ENCODE data around the gene RPS2. TPM values are rescaled to one million over a fixed set of nuclear protein-coding genes. Genes with fewer than 3 reads are reported as not detected.

Gene RPS2
- 110 and 121 TPM in 2 replicates for polyA plus RNA-seq

GRCh38 chr16:1964506-1965395 is at the start of gene RPS2:
Gene RPS2, minus strand, starts transcription at chr16:1964826. Its CDS starts 201 bp downstream, at chr16:1964625.

DNA sequence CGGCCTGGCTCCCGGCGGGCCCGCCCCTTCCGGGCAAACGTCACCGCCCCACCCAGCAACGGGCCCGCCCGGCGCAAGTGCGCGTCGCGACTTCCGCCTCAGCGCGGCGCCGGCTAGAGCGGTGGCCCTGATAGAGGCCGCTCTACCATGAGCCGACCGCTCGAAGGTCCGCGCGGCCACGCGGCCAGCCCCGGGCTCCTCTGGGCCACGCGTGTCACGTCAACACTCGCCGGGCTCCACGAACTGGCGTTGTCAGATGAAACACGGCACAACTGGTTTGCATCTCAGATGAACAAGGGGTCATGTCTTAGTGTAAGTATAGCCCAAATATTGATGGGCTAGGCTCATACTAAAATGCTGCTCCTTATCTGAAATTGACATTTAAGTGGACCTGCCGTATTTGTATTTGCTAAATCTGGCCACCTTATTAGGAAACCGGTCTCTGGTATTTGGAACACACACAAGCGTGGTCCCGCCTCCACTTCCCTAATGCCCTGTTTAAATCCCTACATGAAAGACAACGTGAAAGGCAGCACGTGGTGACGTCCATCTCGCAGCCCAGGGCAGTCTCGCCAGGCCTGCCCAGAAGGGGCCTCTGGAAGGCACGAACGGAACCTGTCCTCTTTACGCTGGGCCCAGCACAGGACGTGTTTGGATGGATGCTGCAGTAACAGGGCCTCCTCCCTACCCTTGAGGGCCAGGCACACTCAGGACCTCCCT is 45.3 kb upstream of the RPS2 start, which contains the start of gene ZNF598:
ZNF598 (minus strand) TSS at position 31 of the 720 bp plus-strand sequence.

GRCh38 chr16:1989209-1990100 is 24.8 kb upstream of the RPS2 start, which contains the start of gene SYNGR3:
Gene SYNGR3, plus strand, starts transcription at chr16:1989970. Its CDS starts 133 bp downstream, at chr16:1990103.

GRCh38 chr16:1983544-1984346 is 19.1 kb upstream of the RPS2 start, which contains the start of gene GFER:
Gene GFER, plus strand, starts transcription at chr16:1984193. Its CDS starts 26 bp downstream, at chr16:1984219.

GRCh38 chr16:1981398-1981836 is 16.8 kb upstream of the RPS2 start, which contains the start of gene NOXO1:
Gene NOXO1, minus strand, starts transcription at chr16:1981469. Its CDS starts 290 bp downstream, at chr16:1981179.

DNA sequence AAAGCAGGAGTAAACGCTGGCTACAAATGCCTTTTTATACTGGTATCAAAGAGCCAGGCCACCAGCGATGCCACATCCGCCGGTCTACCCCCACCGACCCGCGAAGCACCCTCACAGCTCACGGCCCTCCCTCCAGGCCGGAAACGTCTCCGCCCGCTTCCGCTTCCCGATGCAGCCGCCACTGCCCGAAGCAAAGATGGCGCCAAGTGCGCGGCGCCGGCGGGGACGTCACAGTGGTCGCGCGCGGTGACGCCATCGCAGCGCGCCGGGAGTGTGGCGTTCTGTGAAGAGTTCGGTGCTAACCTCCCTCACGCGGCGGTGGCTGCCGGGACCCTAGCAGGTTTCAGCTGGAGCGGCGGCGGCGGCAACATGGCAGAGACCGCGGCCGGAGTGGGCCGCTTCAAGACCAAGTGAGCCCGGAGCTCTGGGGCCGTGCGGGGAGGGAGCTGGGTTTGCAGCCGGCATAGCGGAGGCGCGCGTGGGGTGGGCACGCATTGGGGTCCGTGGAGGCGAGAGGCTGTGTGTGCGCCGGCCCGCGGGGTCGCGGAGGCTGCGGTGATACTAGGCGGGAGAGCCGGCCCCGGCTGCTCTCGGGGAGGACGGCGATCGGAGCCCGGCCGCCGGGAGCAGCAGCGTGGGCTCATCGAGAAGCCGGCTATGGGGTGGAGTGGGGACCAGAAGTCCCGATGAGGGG is 7.3 kb upstream of the RPS2 start, which contains the start of gene TBL3:
TBL3 (plus strand) TSS at position 258 of the 694 bp plus-strand sequence; CDS start at position 370, 112 bp downstream.

DNA sequence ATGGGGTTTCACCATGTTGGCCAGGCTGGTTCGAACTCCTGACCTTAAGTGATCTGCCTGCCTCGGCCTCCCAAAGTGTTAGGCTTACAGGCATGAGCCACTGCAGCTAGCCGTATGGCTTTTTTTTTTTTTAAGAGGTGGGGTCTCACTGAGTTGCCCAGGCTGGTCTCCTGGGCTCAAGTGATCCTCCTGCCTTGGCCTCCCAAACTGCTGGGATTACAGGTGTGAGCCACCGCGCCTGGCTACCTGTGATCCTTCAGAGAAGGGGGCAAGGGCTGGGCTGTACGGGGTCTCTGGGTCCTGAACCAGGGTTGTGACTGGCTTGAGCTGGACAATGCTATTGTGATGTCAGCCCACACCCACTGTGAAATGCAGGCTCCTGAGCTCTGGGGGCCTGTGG is 1.8 kb upstream of the RPS2 start, which contains the start of gene RNF151:
RNF151 (plus strand) TSS at position 397 of the 400 bp plus-strand sequence. CDS start 26 bp downstream, outside the sequence.

GRCh38 chr16:1959269-1960039 is 5.2 kb downstream of the RPS2 start, which contains the start of gene NDUFB10:
Gene NDUFB10, plus strand, starts transcription at chr16:1959538. Its CDS starts 87 bp downstream, at chr16:1959625.

DNA sequence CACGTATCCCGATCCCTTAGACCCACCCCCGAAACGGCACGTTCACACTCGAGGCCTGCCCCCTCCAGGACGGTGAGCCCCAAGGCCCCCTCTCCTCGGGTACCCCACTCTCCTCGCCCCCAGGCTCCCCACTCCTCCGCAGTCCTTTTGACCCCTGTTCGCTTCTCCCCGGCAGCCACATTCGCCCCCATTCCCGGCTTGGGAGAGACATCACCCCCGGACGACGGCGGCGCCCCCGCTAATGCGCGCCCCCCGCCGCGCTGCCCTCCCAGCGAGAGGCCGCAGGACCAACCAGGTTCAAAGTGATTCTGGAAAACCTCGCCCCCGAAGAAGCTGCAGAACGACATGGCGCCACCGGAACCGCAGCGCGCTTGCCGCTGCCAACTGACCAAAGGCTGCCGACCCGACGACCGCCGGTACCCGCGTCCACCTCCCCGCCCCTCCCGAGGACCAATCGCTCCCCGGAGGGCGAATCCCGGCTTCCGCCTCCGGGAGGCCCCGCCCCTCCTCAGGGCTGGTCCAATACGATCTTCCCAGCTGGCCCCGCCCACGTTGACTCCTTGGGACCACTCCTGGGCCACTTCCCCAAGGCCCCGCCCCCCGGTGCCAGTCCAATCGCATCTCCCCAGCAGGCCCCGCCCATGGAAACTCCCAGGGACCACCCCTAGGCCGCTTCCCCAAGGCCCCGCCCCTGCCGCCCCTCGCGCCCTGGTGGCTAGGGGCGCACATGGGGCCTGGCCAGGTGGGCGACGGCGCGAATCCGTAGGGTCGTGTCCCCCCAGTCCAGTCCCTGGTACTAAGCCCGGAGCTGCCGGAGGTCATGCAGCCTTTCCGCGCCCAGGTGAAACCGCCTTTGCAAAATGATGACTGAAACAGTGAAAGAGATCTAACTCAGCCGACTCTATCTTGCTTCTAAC is 21.6 kb downstream of the RPS2 start, which contains the start of gene MSRB1:
MSRB1 (minus strand) TSS at position 390 of the 917 bp plus-strand sequence; CDS start at position 347, 43 bp downstream.

GRCh38 chr16:1918351-1919326 is 46.0 kb downstream of the RPS2 start, which contains the start of gene HS3ST6:
Gene HS3ST6, minus strand, starts transcription at chr16:1918415. Its CDS starts 92 bp downstream, at chr16:1918323.

Other genes starting within 250 kb of the RPS2 start
- 23.9 and 25.4 TPM in 2 replicates for gene NME3, start 193.3 kb downstream of the RPS2 start, polyA plus RNA-seq
- not detected in 2 replicates for gene EME2, start 192.0 kb downstream of the RPS2 start, polyA plus RNA-seq
- gene MRPS34, start 191.7 kb downstream of the RPS2 start, polyA plus RNA-seq: 18.2 and 21.2 TPM in 2 replicates
- gene SPSB3, start 182.3 kb downstream of the RPS2 start, polyA plus RNA-seq: 1.1 and 4.5 TPM in 2 replicates
- 5.2 and 6.6 TPM in 2 replicates for gene NUBP2, start 181.9 kb downstream of the RPS2 start, polyA plus RNA-seq
- not detected in 2 replicates for gene IGFALS, start 171.1 kb downstream of the RPS2 start, polyA plus RNA-seq
- 42.1 and 49.0 TPM in 2 replicates for gene HAGH, start 138.0 kb downstream of the RPS2 start, polyA plus RNA-seq
- 18.6 and 20.8 TPM in 2 replicates for gene FAHD1, start 137.6 kb downstream of the RPS2 start, polyA plus RNA-seq
- not detected in 2 replicates for gene MEIOB, start 92.7 kb downstream of the RPS2 start, polyA plus RNA-seq
- gene HS3ST6, start 46.4 kb downstream of the RPS2 start, polyA plus RNA-seq: not detected in 2 replicates
- 0.78 and 0.87 TPM in 2 replicates for gene MSRB1, start 21.6 kb downstream of the RPS2 start, polyA plus RNA-seq
- gene RPL3L, start 10.1 kb downstream of the RPS2 start, polyA plus RNA-seq: not detected in 2 replicates
- 199 and 231 TPM in 2 replicates for gene NDUFB10, start 5.3 kb downstream of the RPS2 start, polyA plus RNA-seq
- gene RNF151, start 2.0 kb upstream of the RPS2 start, polyA plus RNA-seq: not detected in 2 replicates
- 1.8 and 5.1 TPM in 2 replicates for gene TBL3, start 7.2 kb upstream of the RPS2 start, polyA plus RNA-seq
- gene NOXO1, start 16.6 kb upstream of the RPS2 start, polyA plus RNA-seq: not detected in 2 replicates
- 1.4 and 2.1 TPM in 2 replicates for gene GFER, start 19.4 kb upstream of the RPS2 start, polyA plus RNA-seq
- gene SYNGR3, start 25.1 kb upstream of the RPS2 start, polyA plus RNA-seq: 80.6 and 82.4 TPM in 2 replicates
- 0.11 and 0.16 TPM in 2 replicates for gene ZNF598, start 45.0 kb upstream of the RPS2 start, polyA plus RNA-seq
- gene NPW, start 55.0 kb upstream of the RPS2 start, polyA plus RNA-seq: not detected in 2 replicates
- gene NHERF2, start 62.1 kb upstream of the RPS2 start, polyA plus RNA-seq: 1.0 and 1.3 TPM in 2 replicates
- gene NTHL1, start 83.0 kb upstream of the RPS2 start, polyA plus RNA-seq: 8.1 and 19.5 TPM in 2 replicates
- 31.7 and 32.6 TPM in 2 replicates for gene TSC2, start 83.2 kb upstream of the RPS2 start, polyA plus RNA-seq
- 0.20 and 3.1 TPM in 2 replicates for gene PKD1, start 171.1 kb upstream of the RPS2 start, polyA plus RNA-seq
- gene RAB26, start 183.8 kb upstream of the RPS2 start, polyA plus RNA-seq: 15.1 TPM in 1 of 2 replicates, not detected in the other
- gene TRAF7, start 191.0 kb upstream of the RPS2 start, polyA plus RNA-seq: 0.74 and 1.9 TPM in 2 replicates
- gene CASKIN1, start 231.8 kb upstream of the RPS2 start, polyA plus RNA-seq: 0.04 TPM in 1 of 2 replicates, not detected in the other
- 1.9 and 3.1 TPM in 2 replicates for gene MLST8, start 240.6 kb upstream of the RPS2 start, polyA plus RNA-seq
- gene BRICD5, start 246.0 kb upstream of the RPS2 start, polyA plus RNA-seq: 0.97 TPM in 1 of 2 replicates, not detected in the other

All from Purkinje cell (primary cell).